Measurements from ENCODE around the gene CCDC33. TPM values are rescaled to one million over a fixed set of nuclear protein-coding genes. Genes with fewer than 3 reads are reported as not detected.

CCDC33 gene
- total and polyA plus RNA-seq, 2 experiments from 2014 or later: not detected

DNA sequence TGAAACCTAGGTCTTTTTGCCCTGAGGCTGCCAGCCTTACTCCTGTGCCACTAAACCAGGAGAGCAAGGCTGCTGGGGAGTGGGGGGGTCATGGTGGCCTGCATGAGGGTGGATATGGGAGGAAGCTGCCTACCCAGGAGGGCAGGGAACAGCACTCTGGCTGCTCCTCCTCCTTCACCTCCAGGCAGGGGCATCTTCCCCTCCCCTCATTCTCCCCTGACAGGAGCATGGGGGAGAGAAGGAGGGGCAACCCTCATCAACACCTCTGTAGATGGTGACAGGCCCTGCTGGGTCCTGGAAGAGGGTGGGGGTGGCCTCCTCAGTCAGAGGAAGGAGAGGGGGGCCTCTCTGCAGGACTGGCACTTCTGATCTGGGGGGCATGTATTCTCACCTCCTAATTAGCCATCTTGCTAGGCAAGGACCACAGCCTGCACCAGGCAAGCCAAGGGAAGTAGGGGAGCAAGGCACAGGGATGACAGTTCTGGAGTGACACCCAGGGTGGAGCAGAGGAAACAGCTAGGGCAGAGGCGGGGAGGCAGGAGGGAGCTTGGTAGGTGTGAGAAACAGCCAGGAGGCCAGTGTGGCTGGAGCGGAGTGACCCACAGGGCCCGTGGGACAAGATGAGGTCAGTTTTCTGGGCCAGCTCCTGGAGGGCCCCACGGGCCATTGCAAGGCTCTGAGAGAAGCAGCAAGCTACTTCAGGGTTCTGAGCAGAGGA lies 4.9 kb downstream of the CCDC33 start:
- Histone ChIP-seq H3K9me3 (ENCODE audit: low read depth) (no peaks in the 10 kb centered on the region), H3K4me2 (ENCODE audit: unreplicated experiment) (no peak overlapping the region), H3K36me3 (ENCODE audit: low read depth) (no peaks in the 10 kb centered on the region), H3K4me3 (no peak overlapping the region), H3K9ac (no peak overlapping the region), H4K20me1 (ENCODE audit: insufficient read depth) (no peaks in the 10 kb centered on the region), H3K9me2 (ENCODE audit: insufficient read depth) (no peaks in the 10 kb centered on the region), H2AFZ (no peak overlapping the region), H3K4me1 (ENCODE audit: insufficient read depth) (peaks cover 29% of the 10 kb centered on the region), H3K27ac (no peak overlapping the region), H3K79me2 (ENCODE audit: insufficient read depth) (no peaks in the 10 kb centered on the region), H3K27me3 (replicated peaks; ENCODE audit: insufficient read depth) (0 out of 2 replicates have a peak, but pooled peaks cover 3% of the 10 kb centered on the region), H3F3A (ENCODE audit: insufficient read depth) (peaks cover 14% of the 10 kb centered on the region; the same call in 1 of the 2 replicates)
- DNase-seq: no peak
- in situ Hi-C loops (cut with MboI): no loop called here
- WGBS, 2 experiments (ENCODE audit: low coverage in 1 of 2, low lambda C conversion rate in 2 of 2, missing lambda C conversion rate in 2 of 2): 64 to 68% methylated on average over 4 of the region's 4 CpGs
- TF ChIP-seq EZH2 (IDR thresholded peaks at IDR 0.05; ENCODE audit: insufficient read depth, poor library complexity, severe bottlenecking) (no peak), EZH2phosphoT487 (IDR thresholded peaks at IDR 0.05; ENCODE audit: insufficient read depth, low read depth) (no peak)

DNA sequence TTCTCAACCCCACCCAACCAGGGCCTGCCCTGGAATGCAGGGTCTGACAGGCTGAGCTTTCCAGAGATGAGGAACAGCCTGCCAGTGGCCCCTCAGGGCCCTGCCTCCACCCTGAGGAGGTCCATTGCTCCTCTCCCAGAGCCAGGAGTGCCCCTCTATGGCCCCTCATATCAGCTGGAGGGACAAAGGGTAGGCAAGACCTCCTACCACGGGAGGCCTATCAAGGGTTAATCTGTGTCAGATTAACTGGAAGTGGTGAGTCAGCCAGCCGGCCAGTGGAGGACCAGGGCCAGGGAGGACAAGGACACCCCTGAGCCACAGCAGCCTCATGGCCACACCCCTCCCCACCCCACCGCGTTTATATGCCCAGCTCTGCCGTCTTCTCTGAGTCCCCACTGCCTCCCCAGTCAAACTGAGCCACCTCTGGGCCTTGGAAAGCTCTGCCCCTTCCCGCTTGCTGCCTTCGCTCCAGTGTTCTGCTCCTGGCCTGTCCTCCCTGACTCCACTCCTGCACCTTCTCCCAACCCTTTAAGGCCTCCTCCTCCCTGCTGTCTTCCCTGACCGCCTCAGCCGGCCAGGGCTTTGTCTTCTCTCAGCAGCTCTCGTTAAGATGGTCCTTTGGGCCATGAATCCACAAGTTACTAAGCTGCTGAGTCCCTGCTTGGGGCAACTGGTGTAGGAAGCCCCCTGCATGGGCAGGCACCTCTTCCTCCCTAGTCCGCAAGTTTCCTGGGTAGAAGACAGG lies 6.5 kb downstream of the CCDC33 start:
- no peaks in the 10 kb centered on the region for H4K20me1 ChIP-seq (ENCODE audit: insufficient read depth)
- WGBS, 2 experiments (ENCODE audit: low coverage in 1 of 2, low lambda C conversion rate in 2 of 2, missing lambda C conversion rate in 2 of 2): 47 to 53% methylated on average over 11 of the region's 11 CpGs
- H3K79me2 ChIP-seq (ENCODE audit: insufficient read depth): no peaks in the 10 kb centered on the region
- peak; percentile 71 for DNase-seq
- no peak overlapping the region for H3K9ac ChIP-seq
- H2AFZ ChIP-seq: no peak overlapping the region
- H3K36me3 ChIP-seq (ENCODE audit: low read depth): no peaks in the 10 kb centered on the region
- in situ Hi-C loops (cut with MboI): no loop called here
- TF ChIP-seq EZH2 (IDR thresholded peaks at IDR 0.05; ENCODE audit: insufficient read depth, poor library complexity, severe bottlenecking): no peak
- no peak for TF ChIP-seq EZH2phosphoT487 (IDR thresholded peaks at IDR 0.05; ENCODE audit: insufficient read depth, low read depth)
- peaks cover 14% of the 10 kb centered on the region; the same call in 1 of the 2 replicates for H3F3A ChIP-seq (ENCODE audit: insufficient read depth)
- H3K9me2 ChIP-seq (ENCODE audit: insufficient read depth): no peaks in the 10 kb centered on the region
- H3K4me1 ChIP-seq (ENCODE audit: insufficient read depth): peaks cover 29% of the 10 kb centered on the region
- H3K4me2 ChIP-seq (ENCODE audit: unreplicated experiment): no peak overlapping the region
- H3K4me3 ChIP-seq: no peak overlapping the region
- no peak overlapping the region for H3K27ac ChIP-seq
- 0 out of 2 replicates have a peak, but pooled peaks cover 4% of the 10 kb centered on the region for H3K27me3 ChIP-seq (replicated peaks; ENCODE audit: insufficient read depth)
- H3K9me3 ChIP-seq (ENCODE audit: low read depth): no peaks in the 10 kb centered on the region

DNA sequence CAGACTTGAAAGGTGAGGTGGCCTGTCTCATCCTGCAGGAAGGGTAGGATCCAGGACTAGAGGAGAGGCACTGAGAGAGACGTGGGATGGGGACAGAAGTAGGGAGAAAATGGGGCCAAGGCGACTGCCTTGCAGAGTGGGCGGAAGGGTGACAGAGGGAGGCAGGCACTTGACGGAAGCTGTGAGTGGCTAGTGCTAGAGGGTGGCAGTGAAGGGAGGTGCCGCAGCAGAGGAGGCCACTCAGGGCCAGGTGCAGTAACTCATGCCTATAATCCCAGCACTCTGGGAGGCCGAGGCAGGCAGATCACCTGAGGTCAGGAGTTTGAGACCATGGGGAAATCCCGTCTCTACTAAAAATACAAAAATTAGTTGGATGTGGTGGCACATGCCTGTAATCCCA lies 7.3 kb downstream of the CCDC33 start:
- H3K36me3 ChIP-seq (ENCODE audit: low read depth): no peaks in the 10 kb centered on the region

DNA sequence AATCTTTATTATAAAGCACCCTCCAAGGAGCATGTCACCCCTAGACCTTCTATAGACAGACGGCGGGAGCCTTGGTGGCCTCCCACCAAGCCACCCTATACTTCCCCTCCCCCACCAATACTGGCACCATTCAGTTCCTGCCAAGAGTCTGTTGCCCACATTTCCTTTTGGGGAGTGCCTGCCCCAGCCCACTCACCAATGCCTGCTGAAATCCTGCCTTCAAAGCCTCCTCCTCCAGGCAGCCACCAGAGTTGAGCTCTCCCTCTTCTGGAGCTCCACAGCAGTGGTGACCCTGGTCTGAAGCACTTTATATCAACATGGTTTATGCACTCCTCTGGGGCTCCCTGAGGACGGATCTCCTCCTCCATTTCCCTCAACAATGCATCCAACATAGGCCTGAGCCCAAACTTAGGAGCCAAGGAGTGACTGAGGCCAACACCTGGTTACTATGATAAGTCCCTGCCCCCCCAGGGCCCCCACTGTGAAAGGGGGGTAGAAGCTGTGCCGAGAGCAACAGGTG lies 8.8 kb downstream of the CCDC33 start:
- H3K9me3 ChIP-seq (ENCODE audit: low read depth): no peaks in the 10 kb centered on the region
- no peak overlapping the region for H3K4me2 ChIP-seq (ENCODE audit: unreplicated experiment)
- H3K36me3 ChIP-seq (ENCODE audit: low read depth): no peaks in the 10 kb centered on the region
- TF ChIP-seq EZH2 (IDR thresholded peaks at IDR 0.05; ENCODE audit: insufficient read depth, poor library complexity, severe bottlenecking): no peak
- no peak for TF ChIP-seq EZH2phosphoT487 (IDR thresholded peaks at IDR 0.05; ENCODE audit: insufficient read depth, low read depth)
- no peak overlapping the region for H3K9ac ChIP-seq
- no peaks in the 10 kb centered on the region for H4K20me1 ChIP-seq (ENCODE audit: insufficient read depth)
- no peaks in the 10 kb centered on the region for H3K79me2 ChIP-seq (ENCODE audit: insufficient read depth)
- in situ Hi-C loops (cut with MboI): no loop called here
- no peak for DNase-seq
- peaks cover 8% of the 10 kb centered on the region; the same call in 1 of the 2 replicates for H3F3A ChIP-seq (ENCODE audit: insufficient read depth)
- 0 out of 2 replicates have a peak, but pooled peaks cover 4% of the 10 kb centered on the region for H3K27me3 ChIP-seq (replicated peaks; ENCODE audit: insufficient read depth)
- H3K4me3 ChIP-seq: no peak overlapping the region
- 46% methylated on average over 4 of the region's 4 CpGs for WGBS, 2 experiments (ENCODE audit: low coverage in 1 of 2, low lambda C conversion rate in 2 of 2, missing lambda C conversion rate in 2 of 2)
- no peak overlapping the region for H2AFZ ChIP-seq
- no peak overlapping the region for H3K27ac ChIP-seq
- H3K9me2 ChIP-seq (ENCODE audit: insufficient read depth): no peaks in the 10 kb centered on the region
- H3K4me1 ChIP-seq (ENCODE audit: insufficient read depth): peaks cover 24% of the 10 kb centered on the region

More for the DNA sequence above, 7.3 kb downstream of the CCDC33 start:
- 0 out of 2 replicates have a peak, but pooled peaks cover 4% of the 10 kb centered on the region for H3K27me3 ChIP-seq (replicated peaks; ENCODE audit: insufficient read depth)
- no peaks in the 10 kb centered on the region for H3K79me2 ChIP-seq (ENCODE audit: insufficient read depth)
- H3K9ac ChIP-seq: no peak overlapping the region
- H3K27ac ChIP-seq: no peak overlapping the region
- H3K9me2 ChIP-seq (ENCODE audit: insufficient read depth): no peaks in the 10 kb centered on the region
- H3F3A ChIP-seq (ENCODE audit: insufficient read depth): peaks cover 14% of the 10 kb centered on the region; the same call in 1 of the 2 replicates
- no peak for DNase-seq
- WGBS, 2 experiments (ENCODE audit: low coverage in 1 of 2, low lambda C conversion rate in 2 of 2, missing lambda C conversion rate in 2 of 2): 90 to 93% methylated on average over 7 of the region's 7 CpGs
- no peak overlapping the region for H3K4me2 ChIP-seq (ENCODE audit: unreplicated experiment)
- no peaks in the 10 kb centered on the region for H3K9me3 ChIP-seq (ENCODE audit: low read depth)
- in situ Hi-C loops (cut with MboI): no loop called here
- H4K20me1 ChIP-seq (ENCODE audit: insufficient read depth): no peaks in the 10 kb centered on the region
- peaks cover 29% of the 10 kb centered on the region for H3K4me1 ChIP-seq (ENCODE audit: insufficient read depth)
- H3K4me3 ChIP-seq: no peak overlapping the region
- no peak for TF ChIP-seq EZH2phosphoT487 (IDR thresholded peaks at IDR 0.05; ENCODE audit: insufficient read depth, low read depth)
- no peak for TF ChIP-seq EZH2 (IDR thresholded peaks at IDR 0.05; ENCODE audit: insufficient read depth, poor library complexity, severe bottlenecking)
- no peak overlapping the region for H2AFZ ChIP-seq
